Fibroblast of skin of left quadriceps (primary cell): Measurements from ENCODE around the gene ZNF541.

Source experiments
- DNase-seq, 2 experiments: peaks; one replicate each; pipeline ENCODE4 v3.0.0-alpha.2; 2013; ENCODE audit warnings: low read depth in 2 of 2

The ZNF541 gene

GRCh38 chr19:47545061-47545948, 27.6 kb downstream of the ZNF541 start:
- DNase-seq: no peak

GRCh38 chr19:47544476-47544875, 28.5 kb downstream of the ZNF541 start:
- DNase-seq: no peak

- no peak for DNase-seq
Observed at GRCh38 chr19:47544075-47544474, 28.9 kb downstream of the ZNF541 start.

GRCh38 chr19:47542030-47542475, 30.9 kb downstream of the ZNF541 start:
- no peak for DNase-seq

- no peak for DNase-seq
Observed at GRCh38 chr19:47541518-47541917, 31.4 kb downstream of the ZNF541 start.

GRCh38 chr19:47540748-47541147, 32.2 kb downstream of the ZNF541 start:
- peak; percentile 11 to 20 for DNase-seq

GRCh38 chr19:47539747-47540311, 33.1 kb downstream of the ZNF541 start:
- DNase-seq: no peak

GRCh38 chr19:47538812-47539211, 34.1 kb downstream of the ZNF541 start:
- no peak for DNase-seq

GRCh38 chr19:47537493-47537892, 35.5 kb downstream of the ZNF541 start:
- DNase-seq: no peak

GRCh38 chr19:47534628-47535027, 38.3 kb downstream of the ZNF541 start:
- no peak for DNase-seq

- DNase-seq: no peak
Observed at GRCh38 chr19:47531640-47532387, 41.1 kb downstream of the ZNF541 start.

GRCh38 chr19:47529018-47529742, 43.8 kb downstream of the ZNF541 start:
- no peak for DNase-seq

GRCh38 chr19:47526798-47527197, 46.1 kb downstream of the ZNF541 start:
- DNase-seq: no peak

GRCh38 chr19:47523473-47523872, 49.5 kb downstream of the ZNF541 start:
- DNase-seq: no peak
